GM12891 (cell line): ENCODE measurements around the gene CERS6.

Source experiments
- DNase-seq: peaks from one replicate; pipeline ENCODE4 v3.0.0; 2011; ENCODE audit warnings: low spot score; ENCODE audit not compliant: insufficient read length
- FAIRE-seq: peaks from 2 replicates; lab custom pipeline; 2011; peaks lifted over from hg19 to GRCh38; lab: Jason Lieb, UNC
- PAX5 ChIP-seq: IDR thresholded peaks from 2 replicates; pipeline ENCODE4 v1.6.1; 2011; ENCODE audit warnings: low read length, moderate library complexity, mild to moderate bottlenecking; ENCODE audit not compliant: insufficient read depth, severe bottlenecking
- POLR2A ChIP-seq: IDR thresholded peaks from 2 replicates; pipeline ENCODE4 v1.6.1; 2011; ENCODE audit warnings: low read depth, low read length, control low read depth
- POLR2AphosphoS5 ChIP-seq: IDR thresholded peaks from 2 replicates; pipeline ENCODE4 v1.6.1; 2011; ENCODE audit warnings: low read depth, low read length, control low read depth
- POU2F2 ChIP-seq: IDR thresholded peaks from 2 replicates; pipeline ENCODE4 v1.6.1; 2011; ENCODE audit warnings: low read depth, mild to moderate bottlenecking, control low read depth, low read length, moderate library complexity
- SPI1 ChIP-seq: IDR thresholded peaks from 2 replicates; pipeline ENCODE4 v1.6.1; 2011; ENCODE audit warnings: low read depth, low read length, control low read depth
- TAF1 ChIP-seq: IDR thresholded peaks from 2 replicates; pipeline ENCODE4 v1.6.1; 2011; ENCODE audit warnings: low read depth, low read length, control low read depth

CERS6 gene

GRCh38 chr2:168730344-168730743 is 274.3 kb downstream of the CERS6 start:
- DNase-seq, result no peak
- no peak for FAIRE-seq
- no peak for TF ChIP-seq PAX5
- no peak for TF ChIP-seq SPI1
- no peak for TF ChIP-seq TAF1
- no peak for TF ChIP-seq POU2F2
- TF ChIP-seq POLR2A, result no peak
- no peak for TF ChIP-seq POLR2AphosphoS5

DNA sequence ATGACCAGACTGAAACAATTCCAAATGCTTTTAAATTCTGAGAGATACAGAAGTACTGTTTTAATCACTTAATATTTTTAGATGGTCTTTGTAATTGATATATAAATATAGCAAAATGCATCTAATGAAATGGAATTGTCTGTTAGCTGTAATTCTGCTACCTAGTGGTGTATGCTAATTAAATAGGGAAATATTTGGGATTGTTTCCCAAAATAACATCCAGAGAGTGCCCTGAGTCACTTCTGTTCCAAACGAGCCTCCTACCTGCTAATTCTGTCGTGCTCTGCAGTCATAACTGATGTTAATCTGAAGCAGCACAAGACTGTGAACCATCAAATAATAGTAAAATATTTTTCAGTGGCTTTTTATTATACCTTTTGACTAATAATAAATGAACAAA is 274.9 kb downstream of the CERS6 start:
- TF ChIP-seq POU2F2, result no peak
- TF ChIP-seq SPI1, result no peak

DNA sequence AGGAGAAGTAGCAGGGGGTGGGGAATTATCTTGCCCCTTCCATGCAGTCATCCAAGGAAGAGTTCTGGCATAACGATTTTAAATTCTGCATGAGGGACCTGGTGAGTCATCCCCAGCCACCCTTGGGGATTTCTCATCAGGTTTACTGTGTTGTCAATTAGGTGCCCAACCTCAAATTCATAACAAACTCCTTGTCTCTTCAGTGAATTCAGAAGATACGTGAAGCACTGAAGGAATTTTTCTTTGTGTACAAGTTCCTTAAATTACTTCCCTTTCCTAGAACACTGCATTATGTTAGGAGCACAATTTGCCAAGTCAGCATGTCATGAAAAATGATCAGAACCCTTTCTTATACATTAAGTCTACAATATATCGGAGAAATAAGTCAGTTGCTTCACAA is 275.5 kb downstream of the CERS6 start:
- TF ChIP-seq TAF1, result no peak
- no peak for TF ChIP-seq POLR2AphosphoS5
- no peak for TF ChIP-seq PAX5
- TF ChIP-seq SPI1, result no peak
- no peak for TF ChIP-seq POU2F2
- no peak for TF ChIP-seq POLR2A
- FAIRE-seq (no peak), DNase-seq (no peak)

More for the DNA sequence above, 274.9 kb downstream of the CERS6 start:
- FAIRE-seq (no peak), DNase-seq (no peak)

DNA sequence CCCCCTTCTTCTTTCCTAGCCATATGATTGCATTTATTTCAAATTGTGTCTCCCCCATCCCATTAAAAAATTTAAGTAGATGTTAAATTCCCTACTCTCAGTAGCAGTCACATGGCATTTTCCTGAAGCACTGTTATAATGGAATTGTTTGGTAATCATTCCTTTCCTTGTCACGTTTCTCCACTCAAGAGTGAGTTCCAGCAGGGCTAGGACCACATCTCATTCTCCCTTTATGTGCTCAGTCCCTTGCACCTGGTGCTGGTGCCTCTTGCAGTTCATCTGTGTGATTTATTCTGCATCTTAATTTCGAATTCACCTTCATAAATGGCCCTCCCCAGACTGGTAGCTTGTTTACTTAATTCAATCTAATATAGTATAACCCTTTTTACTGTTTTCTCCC is 276.0 kb downstream of the CERS6 start:
- no peak for TF ChIP-seq TAF1
- no peak for TF ChIP-seq POU2F2
- FAIRE-seq (no peak), DNase-seq (no peak)

DNA sequence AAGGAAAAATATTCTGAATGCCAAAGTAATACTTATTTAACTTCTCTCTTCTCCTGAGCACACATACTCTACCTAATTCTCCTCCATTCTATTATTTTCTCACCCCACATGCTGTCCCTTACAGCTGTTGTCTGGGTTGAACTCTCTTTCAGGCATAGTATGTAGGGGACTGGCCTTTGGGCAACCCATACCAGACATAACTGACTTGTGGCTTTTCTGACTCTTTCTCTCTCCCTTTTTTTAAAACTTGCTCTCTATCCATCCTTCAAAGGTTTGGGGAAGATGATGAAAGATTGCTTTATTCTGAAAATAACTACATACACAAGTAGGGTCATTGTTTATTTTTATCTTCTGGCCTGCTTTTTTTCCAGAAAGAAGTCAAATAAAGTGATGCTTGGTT is 276.4 kb downstream of the CERS6 start:
- TF ChIP-seq POU2F2 (no peak), PAX5 (no peak), TAF1 (no peak), SPI1 (no peak), POLR2AphosphoS5 (no peak), POLR2A (no peak)
- FAIRE-seq (no peak), DNase-seq (no peak)

DNA sequence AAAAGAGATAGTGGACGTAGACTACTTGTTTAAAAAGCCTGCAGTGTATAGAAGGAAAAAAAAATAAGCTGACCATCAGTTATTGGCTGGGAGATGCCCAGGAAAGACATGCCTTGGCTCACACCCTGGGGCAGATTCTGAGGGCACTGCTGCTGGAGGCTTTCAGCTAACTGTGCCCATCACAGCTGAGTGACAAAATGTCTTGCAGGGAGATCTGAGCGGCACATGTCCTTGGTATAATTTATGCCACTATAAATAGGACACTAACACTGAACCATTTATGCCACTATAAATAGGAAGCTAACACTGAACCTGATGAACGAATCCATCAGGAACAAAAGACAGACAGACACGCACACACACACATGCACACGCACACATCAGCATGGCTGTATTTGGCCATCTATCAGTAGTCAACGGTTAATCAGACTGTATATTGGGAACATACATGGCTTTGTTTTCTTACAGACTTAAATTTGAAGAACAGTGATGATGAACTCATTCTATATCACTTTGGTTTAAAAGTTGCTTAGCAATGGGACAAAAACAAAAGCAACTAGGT is 278.2 kb downstream of the CERS6 start:
- TF ChIP-seq SPI1, result no peak
- TF ChIP-seq POU2F2, result no peak
- no peak for FAIRE-seq
- DNase-seq, result no peak

DNA sequence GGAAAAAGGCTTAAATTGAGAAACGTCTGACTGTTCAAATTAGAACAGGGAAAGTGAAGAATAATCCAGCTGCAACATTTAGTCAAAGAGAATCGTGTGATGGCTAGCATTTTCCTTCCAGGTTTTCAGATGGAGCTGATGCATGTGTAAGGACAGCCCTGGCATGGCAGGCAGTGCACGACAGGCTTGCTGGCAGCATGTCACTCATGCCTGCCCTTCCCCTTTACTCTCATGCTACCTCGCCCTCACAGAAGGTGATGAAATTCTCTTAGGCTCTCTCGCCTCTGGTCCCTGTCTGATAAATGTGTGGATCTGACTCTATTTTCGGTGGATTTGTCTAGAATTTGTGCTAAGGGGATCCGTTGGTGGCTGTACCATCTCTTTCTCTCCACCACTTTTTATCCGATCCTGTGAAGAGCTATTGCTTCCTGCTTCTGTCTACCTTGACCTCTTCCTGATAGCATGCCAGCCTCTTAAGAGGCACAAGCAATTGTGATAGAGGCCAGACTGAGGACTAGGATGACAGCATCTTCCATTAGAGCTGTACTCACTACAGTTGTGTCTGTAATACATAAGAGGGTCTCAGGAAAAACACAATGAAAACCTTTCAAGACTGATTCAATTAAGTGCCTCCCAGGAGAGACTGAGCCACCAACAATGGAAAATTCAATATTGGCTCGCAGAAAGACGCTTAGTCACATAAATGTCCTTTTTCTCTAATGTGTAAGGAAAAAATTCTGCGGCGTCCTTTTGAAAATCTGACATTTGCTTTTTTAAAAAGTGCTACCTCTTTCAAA is 280.8 kb downstream of the CERS6 start:
- FAIRE-seq (no peak), DNase-seq (no peak)
- TF ChIP-seq POLR2A (no peak), SPI1 (no peak)

DNA sequence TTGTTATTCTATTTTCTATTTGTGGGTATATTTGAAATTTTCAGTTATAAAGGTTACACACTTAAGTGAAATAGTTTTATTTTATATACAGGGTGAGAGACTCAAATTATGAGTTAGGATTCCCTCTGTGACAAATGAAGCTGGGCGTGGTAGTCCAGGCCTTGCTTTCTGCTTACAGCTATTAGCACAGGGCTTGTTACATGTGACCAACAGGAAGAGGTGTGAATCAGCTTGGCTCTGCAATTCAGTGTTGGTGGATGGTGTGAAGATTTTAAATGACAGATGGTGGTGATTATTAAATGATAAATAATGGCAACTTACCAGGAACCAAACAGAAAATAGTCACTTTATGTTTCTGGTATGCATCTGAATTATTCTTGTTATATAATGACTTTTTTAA is 282.0 kb downstream of the CERS6 start:
- TF ChIP-seq POLR2A (no peak), POLR2AphosphoS5 (no peak), SPI1 (no peak), TAF1 (no peak), POU2F2 (no peak), PAX5 (no peak)
- no peak for FAIRE-seq

GRCh38 chr2:168740360-168740759 is 284.3 kb downstream of the CERS6 start:
- FAIRE-seq, result no peak

More for the DNA sequence above, 282.0 kb downstream of the CERS6 start:
- DNase-seq, result no peak

DNA sequence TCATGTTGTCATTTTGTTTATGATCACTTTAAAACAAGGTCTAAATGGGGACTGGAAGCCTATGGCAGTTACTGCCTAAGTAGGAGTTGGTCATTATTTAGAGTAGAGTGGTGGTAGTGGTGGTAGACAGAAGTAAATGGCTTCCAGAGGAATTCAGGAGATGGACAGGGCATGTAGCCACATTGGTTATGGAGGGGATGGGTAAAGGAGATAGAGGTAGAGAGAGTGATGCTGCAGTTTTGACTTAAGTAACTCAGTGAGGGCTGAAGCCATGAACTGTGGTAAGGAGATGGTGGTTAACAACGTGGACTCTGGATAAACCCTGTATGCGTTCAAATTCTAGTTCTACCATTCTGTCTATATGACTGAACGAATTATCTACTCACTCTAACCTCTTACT is 284.7 kb downstream of the CERS6 start:
- DNase-seq (no peak), FAIRE-seq (no peak)
- no peak for TF ChIP-seq PAX5
- no peak for TF ChIP-seq POU2F2
- TF ChIP-seq POLR2A, result no peak
- no peak for TF ChIP-seq TAF1
- TF ChIP-seq SPI1, result no peak
- TF ChIP-seq POLR2AphosphoS5, result no peak

More at GRCh38 chr2:168740360-168740759, 284.3 kb downstream of the CERS6 start:
- TF ChIP-seq POLR2AphosphoS5, result no peak
- TF ChIP-seq TAF1, result no peak
- TF ChIP-seq PAX5, result no peak
- no peak for TF ChIP-seq SPI1
- no peak for DNase-seq
